GM12892 (cell line): ENCODE data around the gene PGA4.
"Not testable (repeated sequence)": the region's sequence is repeated elsewhere in the genome, so short reads cannot be mapped to it uniquely, and the experiment has no call there.

Source experiments
- POLR2A ChIP-seq: IDR thresholded peaks from 2 replicates; pipeline ENCODE4 v1.6.1; 2011; ENCODE audit warnings: low read depth, low read length, control low read depth
- TAF1 ChIP-seq: IDR thresholded peaks from 2 replicates; pipeline ENCODE4 v1.6.1; 2011; ENCODE audit warnings: low read depth, mild to moderate bottlenecking, control low read depth, low read length, borderline replicate concordance

- TF ChIP-seq POLR2A, TAF1: not testable (repeated sequence)
Observed at GRCh38 chr11:61240288-61240687, 18.1 kb downstream of the PGA4 start.
